ENCODE results near the gene STXBP1.
A peak's percentile ranks its signal among the peaks of the same experiment; 100 is the strongest.

Gene STXBP1

GRCh38 chr9:127585161-127585819 is 26.8 kb upstream of the STXBP1 start:
- ATAC-seq (ENCODE audit: low read depth), result no peak
- TF ChIP-seq CTCF (IDR thresholded peaks at IDR 0.05; ENCODE audit: poor library complexity, severe bottlenecking), result no peak
- H3K36me3 ChIP-seq (ENCODE audit: low read depth), result no peaks in the 10 kb centered on the region; the same call in 1 of the 2 replicates
- H3K27ac ChIP-seq (ENCODE audit: poor library complexity, severe bottlenecking), result peak overlapping the region; percentile 86
- H3K27me3 ChIP-seq (ENCODE audit: insufficient read depth, poor library complexity, severe bottlenecking), result no peaks in the 10 kb centered on the region
- peaks cover 23% of the 10 kb centered on the region for H3K4me1 ChIP-seq (ENCODE audit: insufficient read depth, poor library complexity, severe bottlenecking)
- H3K4me3 ChIP-seq (ENCODE audit: severe bottlenecking), result no peak overlapping the region
- no peak for DNase-seq (ENCODE audit: low spot score)
- H3K9me3 ChIP-seq (ENCODE audit: severe bottlenecking), result peaks cover 7% of the 10 kb centered on the region

GRCh38 chr9:127586096-127586495 is 26.0 kb upstream of the STXBP1 start:
- H3K27me3 ChIP-seq (ENCODE audit: insufficient read depth, poor library complexity, severe bottlenecking), result no peaks in the 10 kb centered on the region
- H3K4me3 ChIP-seq (ENCODE audit: severe bottlenecking), result no peak overlapping the region
- no peaks in the 10 kb centered on the region for H3K36me3 ChIP-seq (ENCODE audit: low read depth)
- DNase-seq (ENCODE audit: low spot score) (no peak), ATAC-seq (ENCODE audit: low read depth) (peak; percentile 4; the same call in 1 of the 3 replicates)
- peaks cover 21% of the 10 kb centered on the region for H3K4me1 ChIP-seq (ENCODE audit: insufficient read depth, poor library complexity, severe bottlenecking)
- H3K9me3 ChIP-seq (ENCODE audit: severe bottlenecking), result peaks cover 7% of the 10 kb centered on the region
- H3K27ac ChIP-seq (ENCODE audit: poor library complexity, severe bottlenecking), result peak overlapping the region; percentile 86
- no peak for TF ChIP-seq CTCF (IDR thresholded peaks at IDR 0.05; ENCODE audit: poor library complexity, severe bottlenecking)

GRCh38 chr9:127586537-127586936 is 25.5 kb upstream of the STXBP1 start:
- no peaks in the 10 kb centered on the region for H3K36me3 ChIP-seq (ENCODE audit: low read depth)
- H3K27ac ChIP-seq (ENCODE audit: poor library complexity, severe bottlenecking), result peak overlapping the region; percentile 86
- peaks cover 7% of the 10 kb centered on the region for H3K9me3 ChIP-seq (ENCODE audit: severe bottlenecking)
- peaks cover 21% of the 10 kb centered on the region for H3K4me1 ChIP-seq (ENCODE audit: insufficient read depth, poor library complexity, severe bottlenecking)
- no peak overlapping the region for H3K4me3 ChIP-seq (ENCODE audit: severe bottlenecking)
- no peaks in the 10 kb centered on the region for H3K27me3 ChIP-seq (ENCODE audit: insufficient read depth, poor library complexity, severe bottlenecking)
- DNase-seq (ENCODE audit: low spot score) (no peak), ATAC-seq (ENCODE audit: low read depth) (peak; percentile 74)
- TF ChIP-seq CTCF (IDR thresholded peaks at IDR 0.05; ENCODE audit: poor library complexity, severe bottlenecking), result peak; percentile 90

- ATAC-seq (ENCODE audit: low read depth) (no peak), DNase-seq (ENCODE audit: low spot score) (no peak)
- Histone ChIP-seq H3K9me3 (ENCODE audit: severe bottlenecking) (peaks cover 4% of the 10 kb centered on the region), H3K27ac (ENCODE audit: poor library complexity, severe bottlenecking) (no peak overlapping the region), H3K36me3 (ENCODE audit: low read depth) (no peaks in the 10 kb centered on the region), H3K4me1 (ENCODE audit: insufficient read depth, poor library complexity, severe bottlenecking) (peaks cover 21% of the 10 kb centered on the region), H3K27me3 (ENCODE audit: insufficient read depth, poor library complexity, severe bottlenecking) (no peaks in the 10 kb centered on the region), H3K4me3 (ENCODE audit: severe bottlenecking) (no peak overlapping the region)
- no peak for TF ChIP-seq CTCF (IDR thresholded peaks at IDR 0.05; ENCODE audit: poor library complexity, severe bottlenecking)
Observed at GRCh38 chr9:127587966-127588365, 24.1 kb upstream of the STXBP1 start.
